GM12892 (cell line): Measurements from ENCODE around the gene MOK.

Experiments used
- DNase-seq: peaks from one replicate; pipeline ENCODE4 v3.0.0; 2011; ENCODE audit not compliant: insufficient read length
- FAIRE-seq: peaks from 2 replicates; lab custom pipeline; 2011; peaks lifted over from hg19 to GRCh38; lab: Jason Lieb, UNC
- POLR2A ChIP-seq: IDR thresholded peaks from 2 replicates; pipeline ENCODE4 v1.6.1; 2011; ENCODE audit warnings: low read depth, low read length, control low read depth
- POLR2AphosphoS5 ChIP-seq: IDR thresholded peaks from 2 replicates; pipeline ENCODE4 v1.6.1; 2011; ENCODE audit warnings: low read depth, low read length, control low read depth
- TAF1 ChIP-seq: IDR thresholded peaks from 2 replicates; pipeline ENCODE4 v1.6.1; 2011; ENCODE audit warnings: low read depth, mild to moderate bottlenecking, control low read depth, low read length, borderline replicate concordance

The MOK gene

DNA sequence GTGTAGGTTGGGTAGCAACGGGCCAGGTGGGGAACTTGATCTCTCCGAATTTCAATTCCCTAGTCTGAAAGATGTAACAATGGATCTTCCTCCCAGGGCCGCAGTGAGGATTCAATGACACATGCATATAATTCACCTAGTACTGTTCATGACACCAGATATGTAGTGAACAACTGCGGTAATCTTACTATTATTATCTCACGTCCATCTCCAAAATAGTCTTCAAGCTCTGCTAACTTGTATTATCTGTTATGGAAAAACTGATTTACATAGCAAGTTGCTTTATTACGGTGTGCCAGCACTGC lies 26.4 kb downstream of the MOK start:
- FAIRE-seq: no peak
- no peak for TF ChIP-seq POLR2A
- no peak for TF ChIP-seq POLR2AphosphoS5
- TF ChIP-seq TAF1: no peak
- no peak for DNase-seq

DNA sequence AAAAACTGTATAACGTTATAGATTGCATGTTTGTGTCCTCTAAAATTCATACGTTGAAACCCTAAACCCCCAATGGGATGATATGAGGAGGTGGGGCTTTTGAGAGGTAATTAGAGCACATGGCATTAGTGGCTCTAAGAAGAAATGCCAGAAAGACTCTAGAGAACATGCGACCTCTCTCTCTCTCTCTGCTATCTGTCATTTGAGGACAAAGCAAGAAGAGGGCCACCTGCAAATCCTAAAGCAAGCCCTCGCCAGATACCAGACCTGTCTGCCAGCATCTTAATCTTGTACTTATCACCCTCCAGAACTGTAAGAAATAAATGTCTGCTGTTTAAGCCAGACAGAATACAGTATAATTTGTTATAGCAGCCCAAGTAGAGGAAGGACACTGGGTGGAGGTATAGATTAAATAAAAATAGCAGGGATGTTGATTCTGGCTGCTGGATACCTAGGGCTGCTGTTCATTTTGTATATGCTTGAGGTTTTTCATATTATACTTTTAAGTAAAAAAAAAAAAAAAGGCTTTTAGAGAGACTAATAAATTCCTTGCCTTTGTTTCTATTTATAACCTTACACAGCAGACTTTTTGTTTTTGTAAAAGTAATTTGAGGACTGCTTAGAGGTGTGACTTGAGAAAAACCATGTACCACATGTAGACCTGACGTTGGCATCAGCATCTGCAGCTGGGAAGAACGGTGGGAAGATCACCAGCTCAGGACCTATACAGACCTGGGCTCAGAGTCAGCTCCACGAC lies 26.9 kb downstream of the MOK start:
- FAIRE-seq: no peak
- TF ChIP-seq TAF1: no peak
- TF ChIP-seq POLR2AphosphoS5: no peak
- no peak for TF ChIP-seq POLR2A
- no peak for DNase-seq

DNA sequence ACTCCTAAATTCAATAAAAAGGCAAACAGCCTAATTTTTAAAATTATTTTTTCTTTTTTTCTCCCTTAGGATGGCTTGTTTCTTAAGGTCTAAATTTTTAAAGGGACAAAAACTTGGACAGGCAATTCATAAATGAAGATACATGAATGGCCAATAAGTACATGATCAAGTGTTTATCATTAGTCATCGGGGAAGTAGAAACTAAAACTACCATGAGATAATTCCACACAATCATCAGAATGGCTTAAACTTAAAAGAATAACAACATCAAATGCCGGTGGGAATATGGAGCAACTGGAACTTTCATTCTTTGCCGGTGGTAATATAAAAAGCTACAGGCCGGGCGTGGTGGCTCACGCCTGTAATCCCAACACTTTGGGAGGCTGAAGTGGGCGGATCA lies 29.1 kb downstream of the MOK start:
- TF ChIP-seq POLR2A (no peak), POLR2AphosphoS5 (no peak), TAF1 (no peak)
- DNase-seq (no peak), FAIRE-seq (no peak)

DNA sequence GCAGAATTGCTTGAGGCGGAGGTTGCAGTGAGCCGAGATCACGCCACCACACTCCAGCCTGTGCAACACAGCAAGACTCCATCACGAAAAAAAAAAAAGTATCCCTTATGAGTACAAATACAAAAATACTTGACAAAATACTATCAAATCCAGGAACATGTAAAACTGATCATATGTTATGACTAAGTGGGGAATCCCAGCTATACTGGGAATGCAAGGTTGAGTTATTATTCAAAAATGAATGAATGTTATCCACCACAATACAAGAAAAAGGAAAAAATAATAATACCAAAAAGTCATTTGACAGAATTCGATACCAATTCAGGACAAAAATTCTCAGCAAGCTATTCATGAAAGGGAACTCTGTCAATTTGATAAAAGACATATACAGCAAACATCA lies 32.6 kb downstream of the MOK start:
- FAIRE-seq (no peak), DNase-seq (no peak)
- TF ChIP-seq POLR2AphosphoS5: no peak
- no peak for TF ChIP-seq TAF1
- TF ChIP-seq POLR2A: no peak

DNA sequence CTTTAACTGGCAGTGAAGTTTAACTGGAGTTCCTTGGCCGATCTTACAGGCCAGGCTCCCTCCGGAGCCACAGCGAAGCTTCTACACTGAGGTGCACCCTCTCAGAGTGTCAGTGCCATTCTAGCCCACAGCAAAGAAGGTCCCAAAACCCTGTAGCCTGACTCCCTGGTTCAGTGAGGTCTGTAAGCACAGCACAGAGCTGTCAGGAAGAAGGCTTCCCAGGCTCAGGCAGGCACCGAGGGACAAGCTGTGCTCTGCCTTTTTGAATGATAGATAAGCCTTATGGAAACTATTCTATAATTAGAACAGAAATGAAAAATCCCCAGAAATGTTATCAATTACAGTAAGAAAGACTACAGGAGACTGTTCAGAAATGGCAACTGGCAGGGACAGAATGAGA lies 40.2 kb downstream of the MOK start:
- DNase-seq: no peak
- FAIRE-seq: no peak
- TF ChIP-seq POLR2AphosphoS5: no peak
- TF ChIP-seq TAF1: no peak
- no peak for TF ChIP-seq POLR2A

DNA sequence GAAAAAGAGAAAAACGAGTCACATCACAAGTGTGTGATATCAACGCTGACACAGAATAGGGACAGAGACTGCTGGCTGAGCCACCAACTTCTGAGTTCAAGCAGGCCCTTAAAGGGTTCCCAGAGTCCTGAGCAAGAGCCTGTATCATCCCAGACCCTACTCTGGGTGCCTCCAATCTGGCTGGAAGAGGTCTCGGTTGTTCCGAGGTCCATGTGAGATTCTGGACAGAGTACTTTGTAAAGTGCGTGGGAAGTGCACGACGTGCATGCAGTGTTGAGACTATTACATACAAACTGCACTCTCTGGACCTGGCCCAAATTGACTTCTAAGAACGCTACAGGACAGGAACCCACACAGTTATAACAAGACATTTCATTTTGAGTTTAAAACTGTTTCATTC lies 40.6 kb downstream of the MOK start:
- DNase-seq (no peak), FAIRE-seq (no peak)
- TF ChIP-seq TAF1 (no peak), POLR2AphosphoS5 (no peak), POLR2A (no peak)

DNA sequence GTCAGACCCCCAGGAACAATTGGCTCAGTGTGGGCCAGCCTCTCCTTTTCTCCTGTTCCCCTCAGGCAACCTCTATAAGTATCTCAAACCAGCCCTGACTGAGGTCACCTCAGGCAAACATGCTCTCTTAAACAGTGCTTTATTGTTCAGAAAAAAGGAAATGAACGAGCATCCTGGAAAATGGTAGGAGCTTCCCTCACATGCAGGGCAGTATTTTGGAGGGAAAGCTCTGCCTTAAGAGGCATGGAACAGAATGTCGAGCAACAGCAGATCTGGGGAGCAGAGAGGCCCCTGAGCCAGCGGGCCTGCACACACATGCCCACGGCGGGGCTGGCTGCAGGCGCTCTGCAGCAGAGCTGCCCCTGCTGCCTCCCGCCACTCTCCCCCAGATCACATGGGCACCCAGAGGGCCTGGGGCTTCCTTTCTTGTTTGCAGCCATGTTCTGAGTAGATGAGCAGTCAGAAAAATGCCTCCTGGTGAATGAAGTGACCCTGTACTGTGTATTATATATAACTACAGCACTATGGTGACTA lies 42.0 kb downstream of the MOK start:
- no peak for FAIRE-seq
- no peak for DNase-seq
- no peak for TF ChIP-seq POLR2AphosphoS5
- no peak for TF ChIP-seq TAF1
- TF ChIP-seq POLR2A: no peak

DNA sequence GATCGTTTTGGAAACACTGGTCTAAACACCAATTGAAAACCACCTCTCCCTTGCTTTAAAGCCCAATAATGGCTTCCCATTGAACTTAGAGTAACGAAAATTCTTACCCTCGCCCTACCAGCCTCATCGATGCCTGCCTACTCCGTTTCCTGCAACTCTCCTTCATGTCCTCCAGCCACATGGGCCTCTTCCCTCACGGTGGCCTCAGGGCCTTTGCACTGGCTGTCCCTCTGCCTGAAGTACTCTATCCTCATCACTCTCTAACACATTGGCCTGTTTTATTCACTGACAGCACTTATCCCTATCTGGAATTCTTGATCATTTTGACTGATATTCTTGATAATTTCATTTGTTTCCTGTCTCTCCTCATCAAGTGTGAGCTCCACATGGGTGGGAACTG lies 46.8 kb downstream of the MOK start:
- FAIRE-seq: no peak
- TF ChIP-seq TAF1 (no peak), POLR2AphosphoS5 (no peak), POLR2A (no peak)
- DNase-seq: no peak

DNA sequence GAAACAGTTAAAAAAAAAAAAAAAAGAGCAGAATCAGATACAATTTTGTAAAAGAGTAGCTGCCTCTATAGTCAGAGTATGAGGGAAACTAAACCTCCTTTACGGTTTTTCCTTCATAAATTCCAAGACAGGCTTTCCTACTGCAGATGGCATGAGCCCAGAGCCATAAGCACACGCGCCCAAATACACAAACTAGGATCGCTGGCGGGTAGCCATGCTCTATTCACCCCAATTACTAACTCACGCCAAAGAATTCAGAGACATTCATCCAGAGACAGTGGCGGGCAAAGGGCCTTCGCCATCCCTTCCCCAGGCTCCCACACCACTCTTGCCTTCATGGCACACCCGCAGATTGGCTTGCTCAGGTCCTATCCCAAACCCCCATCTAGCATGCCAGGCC lies 48.2 kb downstream of the MOK start:
- no peak for FAIRE-seq
- TF ChIP-seq POLR2A (no peak), TAF1 (no peak), POLR2AphosphoS5 (no peak)
- no peak for DNase-seq

DNA sequence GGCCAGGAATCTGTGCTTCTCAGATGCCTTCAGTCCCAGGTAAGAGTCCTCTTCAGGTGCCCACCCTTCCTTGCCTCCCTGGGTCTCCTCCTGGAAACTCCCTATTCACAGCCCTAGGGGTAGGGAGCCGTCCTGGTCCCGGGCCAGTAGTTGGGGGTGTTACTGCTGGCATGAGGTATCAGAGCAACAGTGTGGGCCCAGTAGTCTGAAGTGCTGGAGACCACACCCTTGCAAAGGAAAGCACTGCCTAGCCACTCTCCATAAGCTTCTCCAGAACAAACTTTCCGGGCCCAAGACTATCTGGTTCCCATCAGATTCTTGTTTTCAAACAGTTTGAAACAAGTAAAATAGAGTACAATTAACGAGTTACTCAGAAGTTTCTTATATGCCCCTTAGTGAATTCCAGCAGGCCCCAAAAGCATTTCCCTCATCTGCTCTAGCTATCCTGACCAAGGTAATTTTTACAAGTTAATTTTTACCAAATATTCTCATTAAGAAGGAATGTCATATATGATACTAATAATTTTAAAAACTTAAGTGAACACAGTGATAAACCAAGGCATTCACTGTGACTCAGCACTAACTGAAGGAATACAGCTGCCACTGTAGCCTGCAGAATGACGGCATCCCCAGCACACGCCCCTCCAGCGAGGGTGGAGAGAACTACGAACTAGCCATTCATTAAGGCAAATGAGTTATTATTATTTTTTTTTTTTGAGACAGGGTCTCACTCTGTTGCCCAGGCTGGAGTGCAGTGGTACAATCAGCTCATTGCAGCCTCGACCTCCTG lies 49.4 kb downstream of the MOK start:
- FAIRE-seq (no peak), DNase-seq (no peak)
- no peak for TF ChIP-seq TAF1
- TF ChIP-seq POLR2A: no peak
- TF ChIP-seq POLR2AphosphoS5: no peak

DNA sequence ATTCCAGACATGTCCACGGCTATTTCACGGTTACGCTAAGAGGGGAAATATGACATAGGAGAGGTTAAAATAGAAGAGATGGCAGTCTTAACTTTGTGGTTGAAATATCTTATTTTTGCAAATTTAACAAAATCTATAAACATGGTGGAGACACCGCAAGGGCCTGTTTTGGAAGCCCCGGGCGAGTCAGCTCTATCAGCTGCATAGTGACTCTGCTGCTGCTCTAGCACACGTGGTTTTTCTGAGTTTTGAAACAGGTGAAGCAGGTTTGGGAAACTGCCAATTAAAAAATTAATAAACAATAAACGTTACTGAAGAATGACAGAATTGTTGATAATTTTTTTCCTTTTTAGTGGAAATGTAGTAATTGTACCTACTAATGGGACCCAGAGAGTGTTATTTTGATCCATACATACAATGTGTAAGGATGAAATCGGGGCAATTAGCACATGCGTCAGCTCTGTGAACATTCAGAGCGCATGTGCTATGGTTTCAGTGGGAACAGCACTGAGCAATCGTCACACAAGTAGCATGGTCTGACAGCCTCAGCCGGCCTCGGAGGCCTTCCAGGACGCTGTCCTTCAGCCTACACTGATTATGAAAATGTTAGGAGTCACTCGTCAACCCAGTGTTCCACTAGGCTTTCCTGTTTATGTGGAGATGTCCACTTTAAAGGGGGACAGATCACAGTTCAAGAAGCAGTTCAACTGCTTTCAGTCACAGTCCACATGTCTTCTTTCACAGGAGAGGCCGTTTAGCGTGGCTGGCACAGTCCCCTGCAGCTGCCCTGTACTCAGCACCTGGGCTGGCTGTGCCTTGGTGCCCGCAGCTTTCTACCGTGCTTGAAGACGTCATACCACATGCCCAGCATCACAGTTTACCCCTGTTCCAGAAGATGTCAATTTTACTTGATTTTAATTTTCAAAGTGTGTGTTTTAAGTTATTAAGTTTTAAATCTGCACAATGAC lies 51.8 kb downstream of the MOK start:
- TF ChIP-seq POLR2A: no peak
- TF ChIP-seq POLR2AphosphoS5: no peak
- TF ChIP-seq TAF1: no peak
- FAIRE-seq: no peak

More for the DNA sequence above, 51.8 kb downstream of the MOK start:
- DNase-seq: no peak
